Osteoblast (primary cell): ENCODE measurements around the gene CARF. TPM values are rescaled to one million over a fixed set of nuclear protein-coding genes. Genes with fewer than 3 reads are reported as not detected.
A peak's percentile ranks its signal among the peaks of the same experiment; 100 is the strongest.
"Not testable (repeated sequence)": the region's sequence is repeated elsewhere in the genome, so short reads cannot be mapped to it uniquely, and the experiment has no call there.

Experiments
- DNase-seq: peaks from one replicate; pipeline ENCODE4 v3.0.0; 2011; ENCODE audit warnings: low spot score, mixed read lengths; ENCODE audit not compliant: insufficient read length; ENCODE audit errors: missing footprints
- H2AFZ ChIP-seq: 2 replicates; pipeline ENCODE4 v1.6.0; 2011; ENCODE audit warnings: mild to moderate bottlenecking, low read length
- H3K27ac ChIP-seq: 2 replicates; pipeline ENCODE4 v1.5.1; 2011; ENCODE audit warnings: mild to moderate bottlenecking, low read depth, low read length, moderate library complexity
- H3K27me3 ChIP-seq: 2 replicates; pipeline ENCODE4 v1.6.0; 2012; ENCODE audit warnings: mild to moderate bottlenecking, control low read depth, inconsistent platforms, low read length, moderate library complexity; ENCODE audit not compliant: insufficient read depth
- H3K36me3 ChIP-seq: 2 replicates; pipeline ENCODE4 v1.5.1; 2011; ENCODE audit warnings: mild to moderate bottlenecking, low read length, control low read depth, moderate library complexity; ENCODE audit not compliant: insufficient read depth
- H3K4me1 ChIP-seq: 2 replicates; pipeline ENCODE4 v1.5.1; 2011; ENCODE audit warnings: mild to moderate bottlenecking, low read length, control low read depth, moderate library complexity; ENCODE audit not compliant: insufficient read depth
- H3K4me2 ChIP-seq: 2 replicates; pipeline ENCODE4 v1.6.0; 2011; ENCODE audit warnings: mild to moderate bottlenecking, low read length; ENCODE audit not compliant: insufficient read depth
- H3K4me3 ChIP-seq: fragments of 200-600 bp; sonication (generic); 3 replicates; pipeline ENCODE4 v1.5.1; 2012; ENCODE audit warnings: mild to moderate bottlenecking, low read length, inconsistent platforms; ENCODE audit not compliant: insufficient read depth
- H3K79me2 ChIP-seq: 2 replicates; pipeline ENCODE4 v1.6.0; 2012; ENCODE audit warnings: mild to moderate bottlenecking, low read length, control low read depth, inconsistent platforms; ENCODE audit not compliant: insufficient read depth
- H3K9me3 ChIP-seq: 2 replicates; pipeline ENCODE4 v1.5.1; 2011; ENCODE audit warnings: low read depth, low read length, control low read depth
- H4K20me1 ChIP-seq: 2 replicates; pipeline ENCODE4 v1.6.0; 2012; ENCODE audit warnings: mild to moderate bottlenecking, low read length, control low read depth; ENCODE audit not compliant: insufficient read depth
- CTCF ChIP-seq: IDR thresholded peaks from 2 replicates; pipeline ENCODE4 v1.5.1; 2011; ENCODE audit warnings: mild to moderate bottlenecking, low read depth, low read length, moderate library complexity; ENCODE audit errors: extremely low read depth
- total RNA-seq: library from RNA; depleted of rRNA; stranded (reverse); fragments of >200 nt; gene quantifications from 2 replicates; pipeline ENCODE4 v1.2.3, GENCODE V29; 2012

CARF gene
- total RNA-seq, 1 donor = 11.9 TPM

- Histone ChIP-seq H3K4me3 (peak overlapping the region; percentile 84), H3K4me1 (peaks cover 15% of the 10 kb centered on the region), H2AFZ (peak overlapping the region; percentile 99), H3K36me3 (no peaks in the 10 kb centered on the region), H3K79me2 (peaks cover 41% of the 10 kb centered on the region), H4K20me1 (no peaks in the 10 kb centered on the region), H3K9me3 (no peaks in the 10 kb centered on the region), H3K4me2 (peak overlapping the region; percentile 97), H3K27me3 (no peaks in the 10 kb centered on the region), H3K27ac (peak overlapping the region; percentile 90)
- TF ChIP-seq CTCF = no peak
- DNase-seq = no peak
Observed at GRCh38 chr2:202911203-202911511, 918 bp upstream of the CARF start.

DNA sequence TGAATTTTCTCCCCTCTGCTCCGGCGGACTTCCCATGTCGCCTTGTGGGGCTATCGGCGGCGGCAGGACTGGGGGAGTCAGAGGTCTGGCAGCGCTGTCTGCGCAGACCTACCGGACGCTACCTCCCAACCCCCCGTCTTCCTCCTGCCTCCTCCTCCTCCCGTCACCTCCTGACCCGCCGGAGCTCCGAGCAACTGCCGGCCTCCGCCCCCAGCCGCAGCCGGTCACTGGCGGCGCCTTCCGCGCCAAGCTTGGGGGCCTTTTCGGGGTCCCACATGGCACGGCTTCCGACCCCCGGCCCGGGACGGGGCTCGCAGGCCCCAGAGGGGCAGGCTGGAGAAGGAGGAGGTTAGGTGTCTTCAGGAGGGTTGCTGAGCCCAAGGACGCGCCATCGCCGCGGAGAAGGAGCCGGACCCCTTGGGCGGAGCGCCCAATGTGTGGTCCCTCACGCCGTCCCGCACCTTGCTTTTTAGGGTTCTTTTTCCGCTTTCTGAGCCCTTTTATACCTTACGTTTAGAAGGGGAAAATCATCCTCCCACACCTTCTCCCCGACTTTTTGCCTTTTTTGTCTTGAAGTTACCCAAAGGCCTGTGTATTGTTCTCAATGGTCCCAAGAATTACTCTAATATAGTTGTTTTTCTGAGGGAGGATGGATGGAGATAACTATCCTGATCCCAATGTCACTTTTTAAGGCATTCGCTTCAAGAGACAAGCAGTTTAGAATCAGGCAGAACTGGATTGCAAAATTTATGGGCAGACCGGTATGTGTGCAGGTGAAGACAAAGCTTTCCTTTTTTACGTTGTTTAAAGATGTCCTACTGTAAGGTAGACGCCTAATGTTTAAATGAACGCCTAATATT is 497 bp downstream of the CARF start:
- Histone ChIP-seq H2AFZ (peak overlapping the region; percentile 99), H3K27ac (peak overlapping the region; percentile 90), H3K4me3 (peak overlapping the region; percentile 84), H3K4me1 (peaks cover 15% of the 10 kb centered on the region), H3K79me2 (peaks cover 38% of the 10 kb centered on the region), H3K4me2 (peak overlapping the region; percentile 97)
- DNase-seq, H3K27me3 ChIP-seq, H3K36me3 ChIP-seq, H3K9me3 ChIP-seq, H4K20me1 ChIP-seq: not testable (repeated sequence)

- H2AFZ ChIP-seq = no peak overlapping the region
- H3K4me3 ChIP-seq = no peak overlapping the region
- TF ChIP-seq CTCF = no peak
- H4K20me1 ChIP-seq = no peaks in the 10 kb centered on the region
- H3K27ac ChIP-seq = no peak overlapping the region
- no peaks in the 10 kb centered on the region for H3K27me3 ChIP-seq
- H3K36me3 ChIP-seq = peaks cover 4% of the 10 kb centered on the region
- no peak overlapping the region for H3K4me2 ChIP-seq
- DNase-seq = no peak
- H3K79me2 ChIP-seq = no peaks in the 10 kb centered on the region
- H3K4me1 ChIP-seq = no peaks in the 10 kb centered on the region
- H3K9me3 ChIP-seq = no peaks in the 10 kb centered on the region
Observed at GRCh38 chr2:202918860-202919259, 6.8 kb downstream of the CARF start.

GRCh38 chr2:202932425-202933138 is 20.5 kb downstream of the CARF start:
- no peaks in the 10 kb centered on the region for H4K20me1 ChIP-seq
- peak; percentile 65 for DNase-seq
- H3K27ac ChIP-seq = peak overlapping the region; percentile 80
- H3K4me1 ChIP-seq = peaks cover 19% of the 10 kb centered on the region
- H3K36me3 ChIP-seq = no peaks in the 10 kb centered on the region
- H3K79me2 ChIP-seq = no peaks in the 10 kb centered on the region
- TF ChIP-seq CTCF = no peak
- H3K4me3 ChIP-seq = peak overlapping the region; percentile 15
- H3K9me3 ChIP-seq = no peaks in the 10 kb centered on the region
- no peaks in the 10 kb centered on the region for H3K27me3 ChIP-seq
- peak overlapping the region; percentile 78 for H2AFZ ChIP-seq
- peak overlapping the region; percentile 57 for H3K4me2 ChIP-seq
